Dermis microvascular lymphatic vessel endothelial cell (primary cell): ENCODE measurements around the gene OXT. TPM values are rescaled to one million over a fixed set of nuclear protein-coding genes. Genes with fewer than 3 reads are reported as not detected.
A peak's percentile ranks its signal among the peaks of the same experiment; 100 is the strongest.

Experiments
- DNase-seq, 2 donors: peaks; one replicate each; pipeline versions ENCODE4 v3.0.0 to v3.0.0-alpha.2; 2010; ENCODE audit warnings: low read depth in 2 of 2
- total RNA-seq: library from RNA; depleted of rRNA; stranded (reverse); fragments of >200 nt; gene quantifications from 2 replicates; pipeline ENCODE4 v1.2.1, GENCODE V29; 2014

OXT gene
- total RNA-seq, 1 donor from 2014 or later, result not detected

- no peak for DNase-seq
Observed at GRCh38 chr20:3109350-3110302, 38.2 kb downstream of the OXT start.

DNA sequence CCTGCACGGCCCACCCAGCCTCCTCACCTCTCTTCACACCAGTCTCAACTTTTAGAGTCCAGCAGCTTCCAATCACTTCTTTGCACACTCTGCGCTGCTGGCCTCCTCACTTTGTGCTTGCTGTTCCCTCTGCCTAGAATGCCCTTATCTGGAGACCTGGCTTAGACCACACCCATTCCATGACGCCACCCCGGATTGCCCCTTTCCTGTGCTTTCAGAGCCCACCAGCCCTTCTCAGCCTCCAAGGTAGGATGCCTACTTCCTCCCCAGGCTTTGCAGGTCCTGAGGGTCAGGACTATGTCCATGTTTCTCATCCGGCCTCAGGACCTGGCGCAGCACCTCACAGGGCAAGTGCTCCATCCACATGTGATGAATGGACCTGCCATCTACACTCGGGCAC is 40.1 kb downstream of the OXT start:
- no peak for DNase-seq

DNA sequence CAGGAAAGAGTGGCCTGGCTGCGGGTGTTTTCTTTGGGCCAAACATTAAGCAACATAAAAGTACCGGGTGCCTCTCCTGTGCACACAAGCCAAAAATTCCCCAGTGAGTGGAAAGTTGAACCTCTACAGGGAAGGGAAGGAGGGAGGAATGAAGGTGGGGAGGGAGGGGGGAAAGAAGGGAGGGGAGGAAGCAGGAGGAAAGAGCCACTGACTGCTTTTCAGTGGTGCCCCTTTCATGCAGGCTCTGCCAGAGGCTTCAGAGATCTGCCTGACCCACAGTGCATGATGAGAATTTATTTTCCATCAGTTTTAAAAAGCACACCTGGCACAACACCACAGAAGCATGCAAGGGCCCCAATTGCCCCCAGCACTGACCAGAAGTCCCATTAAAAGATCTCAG is 40.6 kb downstream of the OXT start:
- no peak for DNase-seq

- DNase-seq, result peak; percentile 24 to 57
Observed at GRCh38 chr20:3115190-3116107, 44.0 kb downstream of the OXT start.

GRCh38 chr20:3116341-3116740 is 44.9 kb downstream of the OXT start:
- no peak for DNase-seq

GRCh38 chr20:3117839-3118379 is 46.5 kb downstream of the OXT start:
- DNase-seq, result peak; percentile 75 to 77

DNA sequence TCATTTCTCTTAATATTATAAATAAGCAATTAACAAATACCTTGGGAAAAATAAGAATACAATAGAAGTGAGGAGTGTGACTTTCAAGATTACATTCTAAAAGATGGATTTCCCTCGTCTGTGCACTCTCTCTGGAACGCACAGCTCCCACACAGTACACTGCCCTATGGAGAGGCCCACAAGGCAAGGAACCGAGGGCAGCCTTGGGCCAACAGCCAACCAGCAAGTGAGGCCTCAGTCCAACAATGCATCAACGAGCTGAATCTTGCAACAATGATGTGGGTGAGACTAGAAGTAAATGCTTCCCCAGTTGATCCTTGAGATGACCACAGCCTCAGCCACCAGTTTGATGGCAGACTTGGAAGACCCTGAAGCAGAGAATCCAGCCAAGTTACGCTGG is 47.6 kb downstream of the OXT start:
- DNase-seq, result no peak

DNA sequence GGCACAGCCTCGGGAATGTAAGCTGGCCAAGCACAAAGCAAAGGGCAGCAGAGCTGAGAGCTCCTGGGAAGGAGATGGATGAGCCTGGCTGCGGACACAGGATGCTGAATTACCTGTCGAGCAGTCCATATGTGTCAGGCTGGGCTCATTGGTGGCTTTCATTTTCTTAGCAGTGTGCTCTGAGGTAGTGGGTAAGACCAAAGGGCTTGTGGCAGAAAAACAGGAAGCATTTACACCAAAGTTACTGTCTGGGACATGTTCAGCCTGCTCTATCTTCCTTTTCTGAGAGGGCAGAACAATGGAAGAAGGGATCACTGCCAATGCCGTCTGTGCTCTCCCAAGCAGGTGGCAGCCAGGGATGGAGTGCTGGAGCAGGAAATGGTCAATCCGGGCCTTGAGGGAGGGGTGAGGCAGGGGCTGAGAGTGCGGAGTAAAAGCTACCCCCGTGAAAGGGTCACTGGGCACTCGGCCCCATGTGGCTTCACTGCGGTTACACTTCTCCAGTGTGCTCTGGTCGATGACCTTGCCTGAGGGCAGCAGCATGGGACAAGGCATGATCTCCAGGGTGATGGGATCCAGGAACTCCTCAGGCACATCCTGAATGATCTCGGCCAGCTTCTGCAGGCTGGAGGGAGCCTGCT is 50.0 kb downstream of the OXT start:
- peak in 1 of 2 donors; percentile 69 for DNase-seq

Other genes starting within 250 kb of the OXT start
- 9.6 and 20.2 TPM in 2 replicates for gene PCED1A, start 231.0 kb upstream of the OXT start, total RNA-seq
- 32.5 and 36.5 TPM in 2 replicates for gene VPS16, start 230.9 kb upstream of the OXT start, total RNA-seq
- 18.7 and 25.7 TPM in 2 replicates for gene PTPRA, start 198.1 kb upstream of the OXT start, total RNA-seq
- not detected in 2 replicates for gene GNRH2, start 28.0 kb upstream of the OXT start, total RNA-seq
- 29.6 and 32.7 TPM in 2 replicates for gene MRPS26, start 25.6 kb upstream of the OXT start, total RNA-seq
- not detected in 2 replicates for gene AVP, start 13.1 kb downstream of the OXT start, total RNA-seq
- gene FASTKD5, start 88.2 kb downstream of the OXT start, total RNA-seq, result 16.0 and 17.7 TPM in 2 replicates
- gene UBOX5, start 88.2 kb downstream of the OXT start, total RNA-seq, result 1.8 and 3.2 TPM in 2 replicates
- 3.5 and 7.6 TPM in 2 replicates for gene LZTS3, start 101.9 kb downstream of the OXT start, total RNA-seq
- gene DDRGK1, start 133.1 kb downstream of the OXT start, total RNA-seq, result 21.7 and 30.8 TPM in 2 replicates
- gene ITPA, start 137.9 kb downstream of the OXT start, total RNA-seq, result 42.4 and 43.0 TPM in 2 replicates
- 6.9 and 26.0 TPM in 2 replicates for gene SLC4A11, start 167.6 kb downstream of the OXT start, total RNA-seq